NCI-H82 (cell line): ENCODE data around the gene CHMP2A.
A peak's percentile ranks its signal among the peaks of the same experiment; 100 is the strongest.

Source experiments
- DNase-seq: peaks from one replicate; lab custom pipeline; 2025; lab: John Stamatoyannopoulos, UW

Gene CHMP2A

GRCh38 chr19:58538257-58539168 lies 16.4 kb downstream of the CHMP2A start:
- peak; percentile 94 for DNase-seq

- no peak for DNase-seq
Measured at GRCh38 chr19:58536852-58537798, 17.8 kb downstream of the CHMP2A start.

- DNase-seq: no peak
Measured at GRCh38 chr19:58535857-58536256, 19.0 kb downstream of the CHMP2A start.

- DNase-seq: no peak
Measured at GRCh38 chr19:58531034-58531840, 23.7 kb downstream of the CHMP2A start.

- DNase-seq: no peak
Measured at GRCh38 chr19:58529405-58529804, 25.5 kb downstream of the CHMP2A start.

GRCh38 chr19:58522709-58523108 lies 32.2 kb downstream of the CHMP2A start:
- no peak for DNase-seq

GRCh38 chr19:58521651-58522050 lies 33.3 kb downstream of the CHMP2A start:
- no peak for DNase-seq

GRCh38 chr19:58520257-58520599 lies 34.7 kb downstream of the CHMP2A start:
- DNase-seq: no peak

GRCh38 chr19:58519355-58520256 lies 35.3 kb downstream of the CHMP2A start, which contains the start of gene ZBTB45:
TSS of gene ZBTB45 (minus strand) at chr19:58519810. CDS start at chr19:58517673, 2,137 bp downstream.
- DNase-seq: peak; percentile 98

- peak; percentile 89 for DNase-seq
Measured at GRCh38 chr19:58519087-58519354, 35.9 kb downstream of the CHMP2A start.

GRCh38 chr19:58518256-58519086 lies 36.4 kb downstream of the CHMP2A start:
- peak; percentile 38 for DNase-seq

GRCh38 chr19:58516964-58517833 lies 37.7 kb downstream of the CHMP2A start:
- no peak for DNase-seq

- DNase-seq: no peak
Measured at GRCh38 chr19:58516246-58516836, 38.6 kb downstream of the CHMP2A start.

- no peak for DNase-seq
Measured at GRCh38 chr19:58515259-58515658, 39.6 kb downstream of the CHMP2A start.

GRCh38 chr19:58514564-58515022 lies 40.3 kb downstream of the CHMP2A start:
- no peak for DNase-seq

- DNase-seq: no peak
Measured at GRCh38 chr19:58513694-58514563, 41.0 kb downstream of the CHMP2A start.

GRCh38 chr19:58513213-58513693 lies 41.7 kb downstream of the CHMP2A start:
- DNase-seq: no peak
